HepG2 (cell line): Measurements from ENCODE around the gene MRPL27. TPM values are rescaled to one million over a fixed set of nuclear protein-coding genes. Genes with fewer than 3 reads are reported as not detected.
A peak's percentile ranks its signal among the peaks of the same experiment; 100 is the strongest.

Source experiments
- AGO2 ChIP-seq: fragments of 200-400 bp; formaldehyde crosslinking; optimal IDR thresholded peaks from 2 replicates; pipeline ENCODE3; 2017; ENCODE audit warnings: mild to moderate bottlenecking, low read depth, low read length, moderate library complexity
- ARID5B ChIP-seq: IDR thresholded peaks from 2 replicates; pipeline ENCODE4 v1.4.0; 2020; ENCODE audit warnings: mild to moderate bottlenecking, missing genetic modification reagents
- CBX1 ChIP-seq: IDR thresholded peaks from one replicate; pipeline ENCODE4 v1.6.1; 2016; ENCODE audit warnings: antibody characterized with exemption, low read depth
- CSRNP1 ChIP-seq: sonication (generic); formaldehyde crosslinking; IDR thresholded peaks from 2 replicates; pipeline ENCODE4 v1.8.1; 2023; ENCODE audit warnings: mild to moderate bottlenecking, missing genetic modification reagents
- JUND ChIP-seq: sonication (generic); formaldehyde crosslinking; IDR thresholded peaks from 2 replicates; pipeline ENCODE4 v1.8.0; 2022; ENCODE audit warnings: mild to moderate bottlenecking, missing genetic modification reagents
- KLF13 ChIP-seq: sonication (generic); formaldehyde crosslinking; IDR thresholded peaks from 2 replicates; pipeline ENCODE4 v1.4.0; 2020; ENCODE audit warnings: mild to moderate bottlenecking, missing genetic modification reagents
- PHF20 ChIP-seq: sonication (generic); formaldehyde crosslinking; IDR thresholded peaks from 2 replicates; pipeline ENCODE4 v1.5.0; 2020; ENCODE audit warnings: mild to moderate bottlenecking, missing genetic modification reagents
- SIX1 ChIP-seq: sonication (generic); formaldehyde crosslinking; IDR thresholded peaks from 2 replicates; pipeline ENCODE4 v1.4.0; 2020; ENCODE audit warnings: missing genetic modification reagents, borderline replicate concordance
- TFAP4 ChIP-seq: sonication (generic); IDR thresholded peaks from 2 replicates; pipeline ENCODE4 v1.6.1; 2016; ENCODE audit warnings: low read depth, borderline replicate concordance
- TOPORS ChIP-seq: sonication (generic); formaldehyde crosslinking; IDR thresholded peaks from 2 replicates; pipeline ENCODE4 v1.8.0; 2023; ENCODE audit warnings: mild to moderate bottlenecking, missing genetic modification reagents
- ZC3H4 ChIP-seq: sonication (generic); formaldehyde crosslinking; IDR thresholded peaks from 2 replicates; pipeline ENCODE4 v1.4.0; 2020; ENCODE audit warnings: missing genetic modification reagents, borderline replicate concordance
- ZNF432 ChIP-seq: sonication (generic); formaldehyde crosslinking; IDR thresholded peaks from 2 replicates; pipeline ENCODE4 v1.5.0; 2020; ENCODE audit warnings: missing genetic modification reagents, mild to moderate bottlenecking, borderline replicate concordance
- ZNF570 ChIP-seq: sonication (generic); formaldehyde crosslinking; IDR thresholded peaks from 2 replicates; pipeline ENCODE4 v1.4.0; 2020; ENCODE audit warnings: mild to moderate bottlenecking, missing genetic modification reagents, borderline replicate concordance
- ZNF7 ChIP-seq: IDR thresholded peaks from 2 replicates; pipeline ENCODE4 v1.6.1; 2016; ENCODE audit warnings: missing biosample characterization, missing genetic modification reagents
- ZNF747 ChIP-seq: sonication (generic); formaldehyde crosslinking; IDR thresholded peaks from 2 replicates; pipeline ENCODE4 v1.8.1; 2023; ENCODE audit warnings: missing genetic modification reagents, mild to moderate bottlenecking, borderline replicate concordance
- ZNF788 ChIP-seq: sonication (generic); formaldehyde crosslinking; IDR thresholded peaks from 2 replicates; pipeline ENCODE4 v1.5.0; 2020; ENCODE audit warnings: mild to moderate bottlenecking, missing genetic modification reagents, borderline replicate concordance
- ZZZ3 ChIP-seq: sonication (generic); formaldehyde crosslinking; IDR thresholded peaks from 2 replicates; pipeline ENCODE4 v1.4.0; 2020; ENCODE audit warnings: missing genetic modification reagents, mild to moderate bottlenecking, borderline replicate concordance
- polyA plus RNA-seq, 8 experiments: library from polyadenylated mRNA; depleted of rRNA in 3 of 8; stranded (reverse) in 7 of 8; unstranded in 1 of 8; fragments of >200 nt; fragmentation: Illumina TruSeq in 4 of 8; extraction: Trizol in 4 of 8; gene quantifications; 2 replicates each; pipeline versions ENCODE4 v1.2.1 to v1.2.3, GENCODE V29; 2011 to 2016; ENCODE audit warnings: low read depth in 4 of 8, missing spikeins in 1 of 8, mixed read lengths in 1 of 8; ENCODE audit not compliant: insufficient read depth in 1 of 8
- total RNA-seq, 5 experiments: library from RNA; depleted of rRNA; stranded (reverse); fragments of >200 nt; fragmentation: Illumina TruSeq; extraction: Trizol; gene quantifications; 2 replicates each; pipeline ENCODE4 v1.2.3, GENCODE V29; 2016; ENCODE audit warnings: low read depth in 1 of 5
- TF ChIP-seq, protein P1 (sequence below): IDR thresholded peaks from 2 replicates; pipeline ENCODE4 v1.6.1; 2012; ENCODE audit warnings: inconsistent platforms
- TF ChIP-seq, protein P2 (sequence below): IDR thresholded peaks from 2 replicates; pipeline ENCODE4 v1.6.1; 2012; ENCODE audit warnings: low read length, improper control_type of control experiment

MRPL27 gene
- total and polyA plus RNA-seq, 2 of the 13 experiments (the other 11 are each of a cell fraction or from before 2014, with no cell fraction given) = 137 to 217 TPM

- TF ChIP-seq ARID5B (CRISPR knock-in tag) = no peak
- TF ChIP-seq JUND (CRISPR knock-in tag) = no peak
- no peak for TF ChIP-seq ZNF7 (CRISPR knock-in tag)
- TF ChIP-seq CBX1 = no peak
- TF ChIP-seq ZC3H4 = peak; percentile 66; the same call in 1 of the 2 replicates
- TF ChIP-seq TOPORS (CRISPR knock-in tag) = no peak
- no peak for TF ChIP-seq ZNF432 (CRISPR knock-in tag)
- TF ChIP-seq TFAP4 = peak; percentile 42; the same call in 1 of the 2 replicates
- TF ChIP-seq, protein P1, sequence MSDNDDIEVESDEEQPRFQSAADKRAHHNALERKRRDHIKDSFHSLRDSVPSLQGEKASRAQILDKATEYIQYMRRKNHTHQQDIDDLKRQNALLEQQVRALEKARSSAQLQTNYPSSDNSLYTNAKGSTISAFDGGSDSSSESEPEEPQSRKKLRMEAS = peak; percentile 35; the same call in 1 of the 2 replicates
- no peak for TF ChIP-seq ZNF747 (CRISPR knock-in tag)
- no peak for TF ChIP-seq ZZZ3 (CRISPR knock-in tag)
- TF ChIP-seq ZNF788 (CRISPR knock-in tag) = no peak
- no peak for TF ChIP-seq KLF13
- no peak for TF ChIP-seq CSRNP1 (CRISPR knock-in tag)
- TF ChIP-seq PHF20 (CRISPR knock-in tag) = no peak
- TF ChIP-seq, protein P2, sequence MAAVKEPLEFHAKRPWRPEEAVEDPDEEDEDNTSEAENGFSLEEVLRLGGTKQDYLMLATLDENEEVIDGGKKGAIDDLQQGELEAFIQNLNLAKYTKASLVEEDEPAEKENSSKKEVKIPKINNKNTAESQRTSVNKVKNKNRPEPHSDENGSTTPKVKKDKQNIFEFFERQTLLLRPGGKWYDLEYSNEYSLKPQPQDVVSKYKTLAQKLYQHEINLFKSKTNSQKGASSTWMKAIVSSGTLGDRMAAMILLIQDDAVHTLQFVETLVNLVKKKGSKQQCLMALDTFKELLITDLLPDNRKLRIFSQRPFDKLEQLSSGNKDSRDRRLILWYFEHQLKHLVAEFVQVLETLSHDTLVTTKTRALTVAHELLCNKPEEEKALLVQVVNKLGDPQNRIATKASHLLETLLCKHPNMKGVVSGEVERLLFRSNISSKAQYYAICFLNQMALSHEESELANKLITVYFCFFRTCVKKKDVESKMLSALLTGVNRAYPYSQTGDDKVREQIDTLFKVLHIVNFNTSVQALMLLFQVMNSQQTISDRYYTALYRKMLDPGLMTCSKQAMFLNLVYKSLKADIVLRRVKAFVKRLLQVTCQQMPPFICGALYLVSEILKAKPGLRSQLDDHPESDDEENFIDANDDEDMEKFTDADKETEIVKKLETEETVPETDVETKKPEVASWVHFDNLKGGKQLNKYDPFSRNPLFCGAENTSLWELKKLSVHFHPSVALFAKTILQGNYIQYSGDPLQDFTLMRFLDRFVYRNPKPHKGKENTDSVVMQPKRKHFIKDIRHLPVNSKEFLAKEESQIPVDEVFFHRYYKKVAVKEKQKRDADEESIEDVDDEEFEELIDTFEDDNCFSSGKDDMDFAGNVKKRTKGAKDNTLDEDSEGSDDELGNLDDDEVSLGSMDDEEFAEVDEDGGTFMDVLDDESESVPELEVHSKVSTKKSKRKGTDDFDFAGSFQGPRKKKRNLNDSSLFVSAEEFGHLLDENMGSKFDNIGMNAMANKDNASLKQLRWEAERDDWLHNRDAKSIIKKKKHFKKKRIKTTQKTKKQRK = no peak
- TF ChIP-seq ZNF570 (CRISPR knock-in tag) = no peak
- peak; percentile 38 for TF ChIP-seq AGO2
- no peak for TF ChIP-seq SIX1 (CRISPR knock-in tag)
Observed at GRCh38 chr17:50361561-50362480, 11.2 kb downstream of the MRPL27 start (continued).
